Caki2 (cell line): ENCODE data around the gene HDGFL3. TPM values are rescaled to one million over a fixed set of nuclear protein-coding genes. Genes with fewer than 3 reads are reported as not detected.
"Not testable (repeated sequence)": the region's sequence is repeated elsewhere in the genome, so short reads cannot be mapped to it uniquely, and the experiment has no call there.

ENCODE experiments used
- DNase-seq: peaks from one replicate; pipeline ENCODE4 v3.0.0-alpha.2; 2015; ENCODE audit warnings: low read depth
- in situ Hi-C: cut with HindIII; loops from 2 replicates; pipeline ENCODE4 v1.10.0; 2016; ENCODE audit warnings: low sequenced_read_pairs, low pct_unique_long_range_greater_than_20kb, mixed read lengths
- total RNA-seq: library from RNA; depleted of rRNA; stranded (reverse); fragments of >200 nt; shearing (Covaris generic); gene quantifications from 2 replicates; pipeline ENCODE4 v1.2.3, GENCODE V29; 2014; ENCODE audit warnings: low replicate concordance

The HDGFL3 gene
- total RNA-seq, 1 experiment from 2014 or later: 23.9 TPM

DNA sequence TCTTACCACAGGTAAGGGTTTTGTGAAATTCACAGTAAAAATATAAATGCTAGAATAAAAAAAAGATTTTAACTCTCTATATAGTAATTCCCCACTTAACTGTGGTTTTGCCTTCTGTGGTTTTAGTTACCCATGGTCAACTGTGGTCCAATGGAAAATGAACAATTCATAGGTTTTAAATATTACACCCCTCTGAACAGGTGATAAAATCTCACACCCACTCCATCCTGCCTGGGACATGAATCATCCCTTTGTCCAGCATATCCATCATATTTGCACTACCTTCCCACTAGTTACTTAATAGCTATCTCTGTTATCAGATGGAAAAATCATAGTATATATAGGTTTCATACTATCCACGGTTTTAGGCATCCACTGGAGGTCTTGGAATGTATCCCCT lies 49.2 kb downstream of the HDGFL3 start:
- in situ Hi-C loops: no loop called here

DNA sequence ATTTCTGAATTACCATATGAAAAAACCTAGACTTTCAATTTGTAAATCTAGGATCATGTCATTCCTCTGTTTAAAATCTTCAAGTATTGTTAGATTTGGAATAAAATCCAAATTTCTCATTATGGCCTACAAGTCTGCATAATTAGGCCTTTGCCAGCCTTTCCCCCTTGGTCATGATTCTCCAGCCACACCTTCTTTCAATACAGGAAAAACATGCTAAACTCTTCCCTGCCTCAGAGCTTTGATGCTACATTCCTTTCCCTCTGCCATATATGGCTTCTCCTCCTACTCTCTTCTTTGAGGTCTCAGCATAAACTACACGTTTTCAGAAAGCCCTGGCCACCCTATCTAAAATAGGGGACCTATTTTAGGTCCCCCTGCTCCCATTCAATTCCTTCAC lies 51.7 kb downstream of the HDGFL3 start:
- in situ Hi-C loops: no loop called here

More for the DNA sequence above, 49.2 kb downstream of the HDGFL3 start:
- DNase-seq: no peak

DNA sequence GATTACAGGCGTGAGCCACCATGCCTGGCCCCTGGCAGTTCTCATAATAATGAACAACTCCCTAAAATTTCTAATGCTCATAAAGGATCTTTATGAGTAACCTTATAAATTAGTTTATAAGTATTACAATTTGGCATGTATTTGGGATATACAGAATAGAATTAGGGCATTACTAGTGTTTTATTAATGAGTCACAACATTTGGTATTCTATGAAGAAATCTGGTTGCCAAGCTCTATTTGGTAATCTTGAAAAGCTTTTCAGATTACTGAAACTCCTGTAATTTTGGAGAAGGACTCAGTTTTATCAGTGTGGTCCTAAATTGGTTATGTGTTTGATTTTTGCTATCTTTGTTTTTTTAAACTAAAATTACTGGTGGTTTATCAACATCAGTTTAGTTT lies 54.3 kb downstream of the HDGFL3 start:
- DNase-seq: no peak
- in situ Hi-C loops: no loop called here

More for the DNA sequence above, 51.7 kb downstream of the HDGFL3 start:
- no peak for DNase-seq

DNA sequence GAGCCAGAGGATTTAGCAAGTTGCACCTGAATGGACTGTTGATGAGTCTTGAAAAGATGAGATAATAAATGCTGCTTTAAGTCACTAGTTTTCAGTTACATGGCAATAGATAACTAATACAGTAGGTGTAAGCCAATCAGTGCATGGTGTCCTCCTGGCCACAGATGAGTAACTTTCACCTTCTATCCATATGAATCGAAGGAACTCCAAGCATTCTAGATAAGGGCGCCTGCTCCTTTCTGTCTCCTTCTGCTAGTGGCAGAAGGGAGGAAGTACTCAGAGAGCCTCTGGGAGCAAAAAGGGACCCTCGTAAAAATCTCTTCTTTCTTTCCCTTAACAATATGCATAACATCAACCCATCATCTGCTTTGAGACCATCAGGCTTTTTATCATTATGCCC lies 62.9 kb downstream of the HDGFL3 start:
- in situ Hi-C loops: no loop called here
- DNase-seq: peak; percentile 4

DNA sequence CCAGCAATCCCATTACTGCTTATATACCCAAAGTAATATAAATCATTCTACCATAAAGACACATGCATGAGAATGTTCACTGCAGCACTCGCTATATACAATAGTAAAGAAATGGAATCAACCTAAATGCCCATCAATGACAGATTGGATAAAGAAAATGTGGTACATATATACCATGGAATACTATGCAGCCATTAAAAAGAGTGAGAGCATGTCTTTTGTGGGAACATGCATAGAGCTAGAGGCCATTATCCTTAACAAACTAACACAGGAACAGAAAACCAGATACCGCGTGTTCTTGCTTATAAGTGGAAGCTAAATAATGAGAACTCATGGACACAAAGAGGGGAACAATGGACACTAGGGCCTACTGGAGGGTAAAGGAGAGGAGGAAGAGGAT lies 65.5 kb downstream of the HDGFL3 start:
- in situ Hi-C loops: not testable (repeated sequence)

DNA sequence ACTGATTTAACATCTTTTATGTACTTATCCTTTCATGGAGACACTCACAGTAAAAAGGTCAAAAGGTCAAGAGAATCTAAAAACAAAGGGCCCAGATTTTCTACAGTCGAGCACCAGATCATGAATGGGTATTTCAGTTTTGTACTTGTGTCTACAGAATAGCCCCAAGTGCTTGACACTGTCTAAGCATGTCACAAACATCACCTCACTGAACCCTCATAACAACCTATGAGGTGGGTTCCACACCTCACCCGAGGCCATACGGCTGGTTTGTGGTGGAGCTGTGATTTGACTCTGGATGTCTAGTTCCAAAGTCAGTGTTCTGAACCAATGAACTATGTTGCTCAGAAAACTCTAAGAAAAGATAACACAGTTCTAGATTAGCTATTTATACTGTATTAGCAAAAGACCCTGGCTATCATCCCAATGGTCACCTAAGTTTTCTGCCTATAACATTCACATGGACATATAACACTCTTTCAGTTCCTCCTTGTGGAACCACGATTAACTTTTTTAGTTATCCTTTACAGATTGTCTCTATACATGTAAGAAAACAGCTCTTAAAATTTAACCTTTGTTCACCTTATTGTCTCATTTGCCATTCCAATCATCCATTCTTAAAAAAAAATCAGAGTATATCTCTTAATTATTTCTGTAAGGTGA lies 74.6 kb downstream of the HDGFL3 start:
- in situ Hi-C loops: no loop called here
- DNase-seq: no peak

More for the DNA sequence above, 65.5 kb downstream of the HDGFL3 start:
- DNase-seq: not testable (repeated sequence)

DNA sequence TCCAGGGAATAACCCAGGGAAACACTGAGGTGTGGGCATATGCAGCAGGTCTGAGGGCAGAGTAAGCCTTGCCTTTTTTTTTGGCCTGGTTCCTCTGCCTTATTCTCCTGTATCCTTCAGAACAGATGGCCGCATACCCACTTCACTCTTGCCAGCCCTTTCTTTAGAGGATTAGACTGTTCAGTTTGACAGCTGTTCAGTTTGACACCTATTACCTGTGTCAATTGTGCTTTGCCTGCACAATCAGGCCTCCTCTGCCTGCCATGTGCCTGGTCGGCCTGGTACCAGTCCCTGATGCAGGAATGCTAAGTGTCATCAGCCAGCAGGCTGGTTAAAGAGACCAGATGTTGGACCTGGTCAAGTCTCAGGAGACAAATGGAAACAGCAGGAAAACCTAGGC lies 77.8 kb downstream of the HDGFL3 start:
- DNase-seq: no peak
- in situ Hi-C loops: no loop called here

DNA sequence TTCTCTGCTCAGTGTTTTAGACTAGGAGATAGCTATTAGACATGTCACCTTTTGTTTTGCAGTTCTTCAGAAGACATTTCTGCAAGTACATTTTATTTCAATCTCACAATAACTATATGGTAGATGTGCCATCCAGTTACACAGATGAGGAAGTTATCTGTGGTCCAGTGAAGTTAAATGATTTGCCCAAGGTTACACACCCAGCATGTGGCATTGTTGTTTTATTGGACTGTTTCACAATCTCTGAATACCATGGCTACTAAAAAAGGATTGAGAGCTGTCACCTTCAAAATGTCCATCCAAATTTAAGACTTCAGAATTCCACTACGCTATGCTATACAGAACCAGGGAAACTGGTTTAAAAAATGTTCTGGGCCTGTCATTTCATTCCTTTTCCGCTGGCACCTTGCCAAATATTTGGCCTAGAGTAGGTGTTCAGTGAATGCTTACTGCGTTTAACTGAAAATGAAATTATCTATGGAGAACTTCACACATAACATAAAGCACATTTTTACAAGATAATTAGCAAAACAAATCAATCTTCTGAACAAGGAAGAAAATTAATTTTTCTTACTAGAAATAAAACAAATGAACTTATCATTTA lies 80.0 kb downstream of the HDGFL3 start:
- no peak for DNase-seq
- in situ Hi-C loops: no loop called here

DNA sequence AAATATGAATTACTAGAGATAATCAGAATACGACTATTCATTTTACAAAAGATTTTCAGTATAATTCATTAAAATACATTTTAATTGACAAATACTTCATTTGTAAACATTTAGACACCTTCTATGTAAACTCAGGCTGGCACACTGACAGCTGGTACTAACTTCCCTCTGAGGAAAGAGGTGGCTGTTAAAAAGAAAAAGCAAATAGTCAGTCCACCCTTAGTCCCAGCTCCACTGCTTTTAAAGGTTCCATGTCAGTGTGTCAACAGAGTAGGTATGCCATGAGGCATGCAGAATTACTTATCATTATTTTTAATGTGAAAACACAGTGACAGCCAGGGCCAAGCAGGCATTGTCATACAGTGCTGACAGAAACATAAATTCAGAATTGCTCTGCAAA lies 84.1 kb downstream of the HDGFL3 start:
- in situ Hi-C loops: no loop called here
- DNase-seq: no peak

DNA sequence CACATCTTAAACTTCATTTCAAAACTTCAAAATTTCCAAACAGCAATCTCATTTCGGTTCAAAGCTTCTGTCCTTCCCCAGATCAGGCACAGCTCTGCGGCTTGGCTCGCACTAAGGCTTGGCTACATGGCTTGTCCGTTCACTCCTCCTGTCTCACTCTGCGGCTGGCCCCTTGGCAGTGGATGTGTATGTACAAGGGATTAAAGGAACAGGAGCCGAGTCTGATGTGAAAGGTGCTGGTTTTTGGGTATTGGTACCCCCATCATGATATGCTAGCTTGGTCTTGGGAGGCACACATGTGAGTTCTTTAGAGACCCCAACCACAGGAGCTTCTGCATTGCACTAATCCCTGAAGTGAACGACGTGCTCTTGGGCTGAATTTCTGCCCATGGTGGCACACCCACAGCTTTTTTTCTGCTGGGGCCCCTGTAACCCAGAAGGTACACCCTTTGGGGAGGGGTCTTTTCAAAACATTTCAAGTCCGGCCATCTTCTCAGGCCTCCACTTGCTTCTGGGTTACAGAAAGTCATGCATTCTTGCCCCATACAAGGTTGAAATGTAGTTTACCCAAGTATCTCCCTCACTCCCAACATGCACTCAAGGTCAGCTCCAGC lies 87.5 kb downstream of the HDGFL3 start:
- in situ Hi-C loops: no loop called here
- no peak for DNase-seq

DNA sequence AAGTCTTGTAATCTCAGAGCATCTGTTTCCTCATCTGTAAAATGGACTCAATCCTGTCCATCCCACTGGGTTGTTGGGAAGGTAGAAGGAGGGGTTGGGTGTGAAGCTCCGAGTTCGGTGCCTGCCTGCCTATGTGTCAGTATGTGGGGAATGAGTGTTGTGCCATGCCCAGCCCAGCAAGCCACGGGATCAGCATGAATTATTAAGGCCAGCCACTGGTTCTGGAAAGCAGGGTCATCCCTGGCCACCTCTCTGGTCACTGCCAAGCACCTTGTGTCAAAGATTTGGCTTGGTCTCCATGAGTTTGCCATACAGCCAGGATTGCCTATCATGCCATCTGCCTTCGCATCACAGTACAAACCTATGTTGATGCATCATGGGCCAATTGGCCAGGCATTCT lies 88.7 kb downstream of the HDGFL3 start:
- no peak for DNase-seq
- in situ Hi-C loops: no loop called here

DNA sequence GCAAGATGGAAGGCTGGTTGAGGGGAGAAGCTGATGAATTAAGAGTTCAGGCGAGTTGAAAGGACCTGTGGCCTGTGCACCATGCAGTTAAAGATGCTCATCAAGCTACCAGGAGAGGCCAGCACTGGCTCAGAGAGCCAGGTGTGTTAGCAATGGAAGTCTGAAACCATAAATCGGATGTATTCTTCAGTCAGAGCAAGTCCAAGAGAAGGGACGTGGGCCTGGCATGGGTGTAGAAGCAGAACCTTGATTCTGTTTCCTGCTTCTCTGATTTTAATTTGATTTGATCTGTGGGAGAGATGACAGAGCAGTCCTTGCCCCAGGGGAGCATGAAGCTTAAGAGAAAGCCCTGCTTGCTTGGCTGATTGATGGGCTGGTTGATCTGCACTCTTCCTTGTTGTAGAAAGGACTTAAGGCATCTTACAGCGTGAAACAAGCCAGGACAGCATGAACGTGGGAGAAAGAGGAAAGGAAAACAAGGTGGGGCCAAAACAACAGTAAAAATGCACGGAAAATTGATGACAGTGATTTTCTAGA lies 89.3 kb downstream of the HDGFL3 start:
- in situ Hi-C loops: no loop called here
- DNase-seq: no peak

DNA sequence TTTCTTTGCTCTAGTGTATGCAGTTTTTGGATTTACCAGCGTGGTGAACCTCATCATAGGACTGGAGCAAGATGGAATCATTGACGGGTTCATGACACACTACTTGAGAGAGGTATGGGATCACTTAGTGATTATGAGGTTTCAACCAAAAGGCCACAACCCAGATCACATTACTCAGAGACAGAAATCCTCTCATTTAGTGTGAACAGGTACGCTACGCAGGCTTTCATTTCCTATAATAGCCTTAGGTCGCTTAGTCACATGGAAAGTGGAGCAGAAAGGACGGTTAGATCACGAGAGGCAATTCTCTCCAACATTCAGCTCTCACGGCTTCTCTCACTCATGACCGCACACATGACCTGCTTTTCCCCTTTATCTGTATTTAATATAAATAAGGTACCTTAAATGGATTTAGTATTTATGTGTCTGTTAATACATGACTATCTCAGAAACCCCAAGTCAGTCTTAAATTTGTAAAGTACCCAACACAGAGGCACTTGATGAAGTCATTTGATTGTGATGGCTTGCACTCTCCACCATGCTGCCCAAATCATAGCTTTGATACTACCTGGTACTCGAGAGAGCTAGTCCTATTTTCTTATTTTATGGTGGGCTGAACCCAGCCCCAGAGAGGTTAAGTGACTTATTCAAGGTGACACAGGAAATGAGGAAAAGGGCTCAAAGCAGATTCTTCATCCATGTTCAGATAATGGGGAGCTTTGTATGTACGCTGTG lies 91.6 kb downstream of the HDGFL3 start:
- in situ Hi-C loops: no loop called here
- DNase-seq: no peak

DNA sequence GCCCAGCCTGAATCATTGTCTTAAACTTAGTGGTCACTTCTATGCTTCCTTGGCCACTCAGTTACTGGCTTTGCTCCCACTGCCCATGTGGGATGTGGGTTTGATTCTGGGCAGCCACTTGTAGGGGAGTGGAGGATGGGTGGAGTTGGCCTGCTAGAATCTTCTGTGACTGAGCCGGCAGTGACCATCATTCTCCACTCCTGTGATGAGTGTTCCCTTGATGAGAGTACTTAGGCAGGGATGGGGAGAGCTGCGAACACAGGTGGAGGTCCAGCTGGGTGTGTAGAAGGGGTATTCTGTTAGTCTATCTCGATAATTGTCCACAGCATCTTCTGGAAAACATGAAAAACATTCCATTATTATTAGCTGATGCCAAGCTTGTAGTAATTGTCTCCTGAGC lies 92.2 kb downstream of the HDGFL3 start:
- no peak for DNase-seq
- in situ Hi-C loops: no loop called here

DNA sequence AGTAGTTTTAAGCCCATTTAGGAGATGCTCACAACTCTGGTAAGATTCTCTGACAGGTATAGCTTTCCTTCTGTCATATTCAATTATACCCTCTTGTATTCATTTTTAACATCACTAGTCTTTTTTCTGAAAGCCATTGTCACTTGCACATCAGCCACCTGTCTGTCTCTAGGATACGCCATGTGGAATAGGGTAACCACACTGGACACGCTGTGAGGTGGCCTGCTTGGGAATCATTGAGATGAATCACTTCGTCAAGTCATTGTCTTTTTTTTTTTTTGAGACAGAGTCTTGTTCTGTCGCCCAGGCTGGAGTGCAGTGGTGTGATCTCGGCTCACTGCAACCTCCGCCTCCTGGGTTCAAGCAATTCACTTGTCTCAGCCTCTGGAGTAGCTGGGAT lies 92.8 kb downstream of the HDGFL3 start:
- in situ Hi-C loops: no loop called here

DNA sequence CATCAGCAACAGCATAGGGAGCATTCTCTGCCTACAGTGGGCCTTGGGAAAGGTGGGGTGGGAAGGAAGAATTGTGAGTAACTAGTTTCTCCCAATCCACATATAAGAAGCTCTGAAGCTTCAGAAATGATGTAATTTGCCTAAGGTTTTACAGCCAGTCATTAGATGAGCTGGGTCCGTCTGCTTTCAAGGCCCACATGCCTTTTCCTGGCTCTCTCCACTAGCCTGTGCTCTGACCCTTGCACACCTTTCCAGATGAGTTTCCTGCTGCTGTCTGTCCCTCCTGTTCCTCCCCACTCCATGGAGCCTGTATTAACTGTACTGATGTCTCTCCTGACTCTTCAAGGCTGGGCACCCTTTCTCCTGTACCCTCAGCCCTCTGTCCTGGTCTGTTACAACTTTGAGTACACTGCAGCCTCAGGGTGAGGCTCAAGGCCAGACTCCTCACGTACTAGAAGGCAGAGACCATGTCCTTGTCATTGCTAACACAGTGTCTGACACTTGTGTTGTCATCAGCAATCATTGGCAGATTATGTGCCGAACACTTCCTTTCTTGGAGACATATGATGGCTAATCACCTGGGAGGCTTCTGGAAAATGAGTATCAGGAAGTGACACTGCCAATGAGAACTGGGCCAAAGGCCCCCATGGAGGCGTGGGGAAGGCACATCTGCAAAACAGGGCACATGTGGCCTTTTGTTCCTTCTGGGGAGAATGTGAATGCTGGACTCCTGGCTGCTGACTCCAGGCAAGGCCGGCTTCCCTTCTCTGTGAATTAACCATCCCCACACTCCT lies 93.5 kb downstream of the HDGFL3 start:
- in situ Hi-C loops: no loop called here
- DNase-seq: no peak

More for the DNA sequence above, 92.8 kb downstream of the HDGFL3 start:
- DNase-seq: no peak

DNA sequence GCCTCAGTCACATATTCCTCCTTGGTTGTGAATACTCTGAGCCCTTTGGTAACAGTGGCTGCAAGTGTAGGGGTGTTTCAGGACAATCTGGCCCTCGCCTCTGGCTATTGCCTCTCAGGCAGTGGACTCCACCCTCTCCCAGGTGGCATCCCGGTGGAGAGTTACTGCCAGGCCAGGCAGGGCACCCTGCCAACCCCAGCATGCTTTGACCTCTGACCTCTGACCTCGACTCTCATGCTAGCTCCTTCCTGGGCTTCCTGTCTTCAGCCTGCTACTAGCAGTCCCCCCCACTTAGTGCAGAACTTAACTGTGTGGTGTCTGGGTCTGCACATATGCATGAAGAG lies 94.7 kb downstream of the HDGFL3 start:
- in situ Hi-C loops: no loop called here
- DNase-seq: no peak

DNA sequence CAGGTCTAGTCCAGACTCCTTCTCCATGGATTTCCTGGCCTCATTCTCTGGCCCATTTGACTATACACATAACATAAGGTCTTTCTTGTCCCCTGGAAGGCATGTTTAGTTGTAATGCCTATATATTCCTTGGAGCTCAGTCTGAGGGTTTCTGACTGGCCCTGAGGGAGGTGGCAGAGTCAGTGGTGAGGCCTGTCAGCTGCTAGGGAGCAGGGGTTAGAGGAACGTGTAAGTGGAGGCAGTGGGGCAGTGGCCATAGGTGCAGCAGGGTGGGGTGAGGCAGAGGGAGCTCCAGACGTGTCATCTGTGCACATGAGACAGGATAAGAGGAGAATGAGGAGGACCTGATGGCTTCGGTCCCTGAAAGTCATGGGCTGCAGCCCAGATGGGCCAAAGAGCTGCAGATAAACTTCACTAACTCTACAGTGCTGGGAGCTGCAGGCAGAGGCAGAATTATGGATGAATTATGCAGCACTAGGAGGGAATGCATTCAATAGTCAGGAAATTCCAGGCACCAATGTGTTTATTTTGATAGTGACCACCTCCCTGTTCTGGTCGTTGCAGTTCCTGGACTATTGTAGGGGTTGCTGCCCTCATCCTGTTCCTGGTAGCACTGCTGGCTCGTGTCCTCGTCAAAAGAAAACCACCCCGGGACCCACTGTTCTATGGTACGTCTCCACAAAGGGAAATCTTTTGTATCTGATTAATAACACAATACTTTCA lies 95.2 kb downstream of the HDGFL3 start:
- in situ Hi-C loops: no loop called here
- DNase-seq: no peak
